Measurements from ENCODE around the gene MX1.

The MX1 gene

GRCh38 chr21:41478319-41479177 lies 52.5 kb downstream of the MX1 start:
- DNase-seq: no peak
- Histone ChIP-seq H3K4me3 (ENCODE audit: low read depth, low read length) (no peak overlapping the region), H3K36me3 (no peaks in the 10 kb centered on the region), H3K27me3 (no peaks in the 10 kb centered on the region), H3K4me1 (no peaks in the 10 kb centered on the region), H3K9me3 (no peaks in the 10 kb centered on the region)
- no peak for TF ChIP-seq CTCF (IDR thresholded peaks at IDR 0.05; ENCODE audit: low read depth, low read length)

GRCh38 chr21:41479686-41480085 lies 53.6 kb downstream of the MX1 start:
- Histone ChIP-seq H3K9me3 (no peaks in the 10 kb centered on the region), H3K36me3 (no peaks in the 10 kb centered on the region), H3K4me1 (no peaks in the 10 kb centered on the region), H3K27me3 (no peaks in the 10 kb centered on the region), H3K4me3 (ENCODE audit: low read depth, low read length) (no peak overlapping the region)
- no peak for DNase-seq
- no peak for TF ChIP-seq CTCF (IDR thresholded peaks at IDR 0.05; ENCODE audit: low read depth, low read length)

- Histone ChIP-seq H3K9me3 (no peaks in the 10 kb centered on the region), H3K36me3 (no peaks in the 10 kb centered on the region), H3K27me3 (no peaks in the 10 kb centered on the region), H3K4me1 (no peaks in the 10 kb centered on the region), H3K4me3 (ENCODE audit: low read depth, low read length) (no peak overlapping the region)
- TF ChIP-seq CTCF (IDR thresholded peaks at IDR 0.05; ENCODE audit: low read depth, low read length): no peak
- DNase-seq: no peak
Observed at GRCh38 chr21:41480086-41480690, 54.1 kb downstream of the MX1 start.

- Histone ChIP-seq H3K36me3 (no peaks in the 10 kb centered on the region), H3K27me3 (no peaks in the 10 kb centered on the region), H3K4me3 (ENCODE audit: low read depth, low read length) (no peak overlapping the region), H3K9me3 (no peaks in the 10 kb centered on the region), H3K4me1 (no peaks in the 10 kb centered on the region)
- TF ChIP-seq CTCF (IDR thresholded peaks at IDR 0.05; ENCODE audit: low read depth, low read length): no peak
- no peak for DNase-seq
Observed at GRCh38 chr21:41481191-41481590, 55.2 kb downstream of the MX1 start.

- Histone ChIP-seq H3K4me1 (no peaks in the 10 kb centered on the region), H3K36me3 (no peaks in the 10 kb centered on the region), H3K27me3 (no peaks in the 10 kb centered on the region), H3K4me3 (ENCODE audit: low read depth, low read length) (no peak overlapping the region), H3K9me3 (no peaks in the 10 kb centered on the region)
- no peak for DNase-seq
- no peak for TF ChIP-seq CTCF (IDR thresholded peaks at IDR 0.05; ENCODE audit: low read depth, low read length)
Observed at GRCh38 chr21:41482301-41482700, 56.3 kb downstream of the MX1 start.

- no peak for DNase-seq
- Histone ChIP-seq H3K27me3 (no peaks in the 10 kb centered on the region), H3K4me1 (no peaks in the 10 kb centered on the region), H3K36me3 (no peaks in the 10 kb centered on the region), H3K9me3 (no peaks in the 10 kb centered on the region), H3K4me3 (ENCODE audit: low read depth, low read length) (no peak overlapping the region)
- TF ChIP-seq CTCF (IDR thresholded peaks at IDR 0.05; ENCODE audit: low read depth, low read length): no peak
Observed at GRCh38 chr21:41482980-41483379, 56.9 kb downstream of the MX1 start.

Measured in BE2C (cell line).